Measurements from ENCODE around the gene ZNF69.
"Not testable (repeated sequence)": the region's sequence is repeated elsewhere in the genome, so short reads cannot be mapped to it uniquely, and the experiment has no call there.

The ZNF69 gene

GRCh38 chr19:11902228-11902627 is 14.6 kb downstream of the ZNF69 start:
- DNase-seq (ENCODE audit: low read depth) = no peak

GRCh38 chr19:11905928-11906327 is 18.3 kb downstream of the ZNF69 start:
- no peak for DNase-seq (ENCODE audit: low read depth)

GRCh38 chr19:11911937-11912336 is 24.4 kb downstream of the ZNF69 start:
- not testable (repeated sequence) for DNase-seq (ENCODE audit: low read depth)

GRCh38 chr19:11914417-11915051 is 27.0 kb downstream of the ZNF69 start:
- DNase-seq (ENCODE audit: low read depth) = not testable (repeated sequence)

GRCh38 chr19:11921852-11922495 is 34.4 kb downstream of the ZNF69 start:
- no peak for DNase-seq (ENCODE audit: low read depth)

- peak; percentile 83 for DNase-seq (ENCODE audit: low read depth)
Measured at GRCh38 chr19:11924886-11925650, 37.5 kb downstream of the ZNF69 start, which contains the start of gene ZNF700. Gene ZNF700 (plus strand): TSS chr19:11925107. CDS start chr19:11925211, 104 bp downstream.

- not testable (repeated sequence) for DNase-seq (ENCODE audit: low read depth)
Measured at GRCh38 chr19:11925651-11926187, 38.1 kb downstream of the ZNF69 start.

GRCh38 chr19:11927227-11927626 is 39.6 kb downstream of the ZNF69 start:
- DNase-seq (ENCODE audit: low read depth) = no peak

- DNase-seq (ENCODE audit: low read depth) = no peak
Measured at GRCh38 chr19:11931051-11931450, 43.5 kb downstream of the ZNF69 start.

- DNase-seq (ENCODE audit: low read depth) = no peak
Measured at GRCh38 chr19:11931513-11931912, 43.9 kb downstream of the ZNF69 start.

GRCh38 chr19:11935829-11936228 is 48.2 kb downstream of the ZNF69 start:
- DNase-seq (ENCODE audit: low read depth) = not testable (repeated sequence)

- not testable (repeated sequence) for DNase-seq (ENCODE audit: low read depth)
Measured at GRCh38 chr19:11938383-11938782, 50.8 kb downstream of the ZNF69 start.

GRCh38 chr19:11941361-11941887 is 53.8 kb downstream of the ZNF69 start:
- DNase-seq (ENCODE audit: low read depth) = not testable (repeated sequence)

GRCh38 chr19:11942008-11942842 is 54.6 kb downstream of the ZNF69 start:
- DNase-seq (ENCODE audit: low read depth) = no peak

- DNase-seq (ENCODE audit: low read depth) = no peak
Measured at GRCh38 chr19:11942843-11943108, 55.2 kb downstream of the ZNF69 start.

GRCh38 chr19:11944656-11945055 is 57.1 kb downstream of the ZNF69 start:
- DNase-seq (ENCODE audit: low read depth) = no peak

- no peak for DNase-seq (ENCODE audit: low read depth)
Measured at GRCh38 chr19:11948646-11949045, 61.1 kb downstream of the ZNF69 start.

- DNase-seq (ENCODE audit: low read depth) = no peak
Measured at GRCh38 chr19:11949201-11949600, 61.6 kb downstream of the ZNF69 start.

GRCh38 chr19:11949614-11950080 is 62.1 kb downstream of the ZNF69 start:
- not testable (repeated sequence) for DNase-seq (ENCODE audit: low read depth)

GRCh38 chr19:11950312-11950711 is 62.7 kb downstream of the ZNF69 start:
- DNase-seq (ENCODE audit: low read depth) = no peak

All from stimulated activated CD8-positive, alpha-beta memory T cell treated with anti-CD3 and anti-CD28 coated beads, Interleukin-12 subunit alpha, Interleukin-12 subunit beta, amount 100 ng/mL, for 4 hours (primary cell).